Heart right ventricle (tissue), 16 donors: Measurements from ENCODE around the gene DOCK2. TPM values are rescaled to one million over a fixed set of nuclear protein-coding genes. Genes with fewer than 3 reads are reported as not detected.

Source experiments
- ATAC-seq, 8 donors: fragments of 200-7000 bp; cut with Tn5 transposase; one replicate each; pipeline ENCODE4 v1.9.1; 2020; ENCODE audit warnings: mild to moderate bottlenecking in 8 of 8, moderate library complexity in 8 of 8, moderate number of reproducible peaks in 1 of 8
- DNase-seq, 2 donors: peaks; one replicate each; pipeline ENCODE4 v3.0.0-alpha.2; 2020
- H3K27ac ChIP-seq, 10 donors: fragments of 200-600 bp; sonication (generic) in 2 of 10; one replicate each; pipeline versions ENCODE4 v1.5.0 to v1.8.0; 2020 to 2022; ENCODE audit warnings: mild to moderate bottlenecking in 3 of 10
- H3K27me3 ChIP-seq, 7 donors: fragments of 200-600 bp; one replicate each; pipeline ENCODE4 v1.8.0; 2021 to 2022; ENCODE audit warnings: mild to moderate bottlenecking in 2 of 7
- H3K36me3 ChIP-seq, 9 donors: fragments of 200-600 bp; sonication (generic) in 1 of 9; one replicate each; pipeline versions ENCODE4 v1.5.0 to v1.8.0; 2020 to 2022; ENCODE audit warnings: mild to moderate bottlenecking in 2 of 9
- H3K4me1 ChIP-seq, 9 donors: fragments of 200-600 bp; sonication (generic) in 1 of 9; one replicate each; pipeline versions ENCODE4 v1.5.0 to v1.8.0; 2020 to 2022; ENCODE audit warnings: mild to moderate bottlenecking in 4 of 9
- H3K4me3 ChIP-seq, 10 donors: fragments of 200-600 bp; sonication (generic) in 2 of 10; one replicate each; pipeline versions ENCODE4 v1.5.0 to v1.8.0; 2020 to 2022; ENCODE audit warnings: mild to moderate bottlenecking in 7 of 10, moderate library complexity in 2 of 10
- H3K9me3 ChIP-seq, 11 donors: fragments of 200-600 bp in 10 of 11; sonication (generic) in 2 of 11; one replicate each; pipeline versions ENCODE4 v1.5.0 to v1.8.0; 2013 to 2022; ENCODE audit warnings: mild to moderate bottlenecking in 2 of 11, control low read depth in 1 of 11, moderate library complexity in 1 of 11
- WGBS, 2 donors: extraction: QIAGEN DNeasy Blood & Tissue Kit; methylation state at CpG; one replicate each; pipeline ENCODE4 v1.1.7; 2013; ENCODE audit warnings: inconsistent platforms in 1 of 2; 5-methylcytosine and 5-hydroxymethylcytosine counted together
- intact Hi-C, 10 donors: fragments of 100-400 bp; cut with DNase I; formaldehyde crosslinking; loops; one replicate each; pipeline versions ENCODE4 v1.11.1 to v1.14.2; 2022
- polyA plus RNA-seq, 2 donors: library from polyadenylated mRNA; stranded (reverse); fragments of 200-250 nt; gene quantifications; one replicate each; pipeline ENCODE4 v1.2.3, GENCODE V29; 2013
- total RNA-seq, 10 donors: library from RNA; stranded (reverse); fragmentation: NEBNext Ultra II Directional in 3 of 10; extraction: Animal tissue kit (Norgen Biotek cat#: 25700) in 3 of 10; gene quantifications; one replicate each; pipeline versions ENCODE4 v1.2.1 to v1.2.4, GENCODE V29; 2021 to 2023
- TF ChIP-seq, protein P1 (sequence below), 9 donors: fragments of 200-600 bp; sonication (generic) in 2 of 9; IDR thresholded peaks; one replicate each; pipeline versions ENCODE4 v1.5.0 to v1.8.0; 2021 to 2022; ENCODE audit warnings: antibody characterized with exemption in 9 of 9, mild to moderate bottlenecking in 5 of 9, moderate library complexity in 1 of 9
- donor health status: Arrhythmogenic right ventricular cardiomyopathy.
- donor health status: ischemic (EF 13 %, LVEDD 7.1; RV severe dilation, severe dysfunction).
- donor health status: healthy with polysubstance abuse.
- donor health status: DM: no; HTN: yes; CAD: no.
- donor health status: DM: no; HTN: no; CAD: no.
- donor health status: ischemic (EF 25% LVEDD 6.9; RV normal size, moderate dysfunction).
- donor health status: ischemic (EF 25% LVEDD 5.7; RV mildly dilated, moderate dysfunction).
- donor health status: healthy.
- donor health status: DM: yes; HTN: yes; CAD: no.
- donor health status: Ischemic cardiomyopathy.
- donor health status: ischemic (EF 35%, LVEDD 5.7; RV mildly dilated, moderate dysfunction).
- donor health status: nonischemic (EF 11% LVEDD 7.7; RV severe dilation, severe dysfunction).
- donor health status: DM: yes; HTN: yes; CAD: no.
- donor health status: PGD.
- donor health status: ischemic (EF 29% LVEDD 5.4; RV normal size, mild dysfunction).
- donor health status: nonischemic (EF 23%, LVEDD 6.1; RV moderate dilation, normal function).

Gene DOCK2
- total and polyA plus RNA-seq, 12 donors, result 1.2 to 24.6 (median 4.2) TPM

- TF ChIP-seq, protein P1, sequence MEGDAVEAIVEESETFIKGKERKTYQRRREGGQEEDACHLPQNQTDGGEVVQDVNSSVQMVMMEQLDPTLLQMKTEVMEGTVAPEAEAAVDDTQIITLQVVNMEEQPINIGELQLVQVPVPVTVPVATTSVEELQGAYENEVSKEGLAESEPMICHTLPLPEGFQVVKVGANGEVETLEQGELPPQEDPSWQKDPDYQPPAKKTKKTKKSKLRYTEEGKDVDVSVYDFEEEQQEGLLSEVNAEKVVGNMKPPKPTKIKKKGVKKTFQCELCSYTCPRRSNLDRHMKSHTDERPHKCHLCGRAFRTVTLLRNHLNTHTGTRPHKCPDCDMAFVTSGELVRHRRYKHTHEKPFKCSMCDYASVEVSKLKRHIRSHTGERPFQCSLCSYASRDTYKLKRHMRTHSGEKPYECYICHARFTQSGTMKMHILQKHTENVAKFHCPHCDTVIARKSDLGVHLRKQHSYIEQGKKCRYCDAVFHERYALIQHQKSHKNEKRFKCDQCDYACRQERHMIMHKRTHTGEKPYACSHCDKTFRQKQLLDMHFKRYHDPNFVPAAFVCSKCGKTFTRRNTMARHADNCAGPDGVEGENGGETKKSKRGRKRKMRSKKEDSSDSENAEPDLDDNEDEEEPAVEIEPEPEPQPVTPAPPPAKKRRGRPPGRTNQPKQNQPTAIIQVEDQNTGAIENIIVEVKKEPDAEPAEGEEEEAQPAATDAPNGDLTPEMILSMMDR (IDR thresholded peaks at IDR 0.05), result no peak
- H3K4me3 ChIP-seq, result no peak overlapping the region
- H3K27ac ChIP-seq, result no peak overlapping the region
- ATAC-seq (no peak), DNase-seq (no peak)
- intact Hi-C loops, result no loop called here
- H3K27me3 ChIP-seq, result peaks cover 0 to 7% (median 0%) of the 10 kb centered on the region in 7 donors
- WGBS, 2 donors, result 35 to 37% methylated on average over 3 of the region's 3 CpGs
- no peaks in the 10 kb centered on the region for H3K36me3 ChIP-seq
- no peaks in the 10 kb centered on the region for H3K4me1 ChIP-seq
- no peaks in the 10 kb centered on the region for H3K9me3 ChIP-seq
These were observed 284.3 kb downstream of the DOCK2 start for GRCh38 chr5:169921384-169921783.

DNA sequence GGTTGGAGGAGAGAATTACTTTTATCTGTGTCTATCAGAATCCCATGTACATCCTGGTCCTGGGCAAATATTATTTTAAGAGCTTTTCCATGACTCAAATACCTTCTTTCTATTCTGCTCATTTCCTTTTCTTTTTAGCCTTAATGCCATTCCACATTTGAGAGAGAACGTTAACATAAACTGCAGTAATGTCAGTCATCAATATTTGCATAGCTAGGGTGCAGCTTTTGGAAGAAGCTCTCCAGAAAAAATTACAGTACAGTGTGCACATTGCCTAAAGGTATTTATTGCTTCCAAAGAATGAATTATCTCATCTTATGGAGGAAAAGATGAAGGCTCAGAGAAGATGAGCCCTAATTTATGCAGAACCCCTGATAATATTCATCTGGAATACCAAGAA is 284.9 kb downstream of the DOCK2 start:
- intact Hi-C loops, result no loop called here
- ATAC-seq (no peak), DNase-seq (no peak)
- Histone ChIP-seq H3K36me3 (no peaks in the 10 kb centered on the region), H3K27me3 (peaks cover 0 to 7% (median 0%) of the 10 kb centered on the region in 7 donors), H3K4me1 (no peaks in the 10 kb centered on the region), H3K27ac (no peak overlapping the region), H3K9me3 (no peaks in the 10 kb centered on the region), H3K4me3 (no peak overlapping the region)
- TF ChIP-seq, protein P1 (IDR thresholded peaks at IDR 0.05), result no peak
- 48 to 73% methylated on average over 1 of the region's 1 CpG for WGBS, 2 donors

DNA sequence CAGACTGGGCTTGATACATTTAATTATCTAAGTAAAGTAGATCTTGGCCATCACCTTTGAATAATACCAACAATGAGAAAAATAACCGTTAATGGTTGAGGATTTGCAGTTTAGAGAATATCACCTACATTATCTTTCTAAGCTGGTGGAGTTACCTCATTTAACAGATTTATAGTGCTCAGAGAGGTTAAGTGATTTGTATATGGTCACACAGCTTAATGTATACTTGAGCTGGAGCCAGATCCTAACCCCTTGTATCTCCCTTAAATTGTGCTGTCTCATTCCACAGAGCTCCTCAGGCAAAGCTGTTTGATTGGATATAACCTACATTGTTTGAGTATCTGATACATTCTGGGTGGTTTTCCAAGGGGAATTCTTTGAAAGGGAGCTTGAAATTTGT is 285.4 kb downstream of the DOCK2 start:
- Histone ChIP-seq H3K27ac (no peak overlapping the region), H3K4me3 (no peak overlapping the region), H3K36me3 (no peaks in the 10 kb centered on the region), H3K9me3 (no peaks in the 10 kb centered on the region), H3K4me1 (no peaks in the 10 kb centered on the region), H3K27me3 (peaks cover 0 to 7% (median 0%) of the 10 kb centered on the region in 7 donors)
- DNase-seq (no peak), ATAC-seq (no peak)
- TF ChIP-seq, protein P1 (IDR thresholded peaks at IDR 0.05), result no peak
- intact Hi-C loops, result no loop called here
- 85 to 97% methylated on average over 1 of the region's 1 CpG for WGBS, 2 donors

GRCh38 chr5:169923988-169924387 is 286.9 kb downstream of the DOCK2 start:
- TF ChIP-seq, protein P1 (IDR thresholded peaks at IDR 0.05), result no peak
- H3K4me3 ChIP-seq, result no peak overlapping the region
- H3K27me3 ChIP-seq, result peaks cover 0 to 7% (median 0%) of the 10 kb centered on the region in 7 donors
- intact Hi-C loops, result no loop called here
- DNase-seq (no peak), ATAC-seq (no peak)
- no peaks in the 10 kb centered on the region for H3K9me3 ChIP-seq
- 60 to 78% methylated on average over 1 of the region's 1 CpG for WGBS, 2 donors
- no peaks in the 10 kb centered on the region for H3K4me1 ChIP-seq
- no peaks in the 10 kb centered on the region for H3K36me3 ChIP-seq
- H3K27ac ChIP-seq, result no peak overlapping the region
